HepG2 (cell line): ENCODE measurements around the gene CTSA. TPM values are rescaled to one million over a fixed set of nuclear protein-coding genes. Genes with fewer than 3 reads are reported as not detected.

Experiments
- ARNT2 ChIP-seq: sonication (generic); formaldehyde crosslinking; IDR thresholded peaks from 2 replicates; pipeline ENCODE4 v1.8.0; 2022; ENCODE audit warnings: mild to moderate bottlenecking, low read depth, missing genetic modification reagents, moderate library complexity
- ELF4 ChIP-seq: sonication (generic); formaldehyde crosslinking; IDR thresholded peaks from 2 replicates; pipeline ENCODE4 v1.5.0; 2020; ENCODE audit warnings: missing genetic modification reagents, mild to moderate bottlenecking, moderate library complexity, borderline replicate concordance
- GATA4 ChIP-seq: sonication (generic); IDR thresholded peaks from 2 replicates; pipeline ENCODE4 v1.6.1; 2016; ENCODE audit warnings: antibody characterized with exemption, low read depth, borderline replicate concordance
- SOX6 ChIP-seq, 2 experiments: fragments of 450-650 bp in 1 of 2; sonication (generic) in 1 of 2; formaldehyde crosslinking in 1 of 2; IDR thresholded peaks; 2 replicates each; pipeline versions ENCODE4 v1.4.0 to v1.6.1; 2017 to 2020; ENCODE audit warnings: antibody characterized with exemption in 1 of 2, mild to moderate bottlenecking in 1 of 2, missing genetic modification reagents in 1 of 2
- ZNF407 ChIP-seq: sonication (generic); formaldehyde crosslinking; IDR thresholded peaks from one replicate; pipeline ENCODE4 v1.5.1; 2020; ENCODE audit warnings: mild to moderate bottlenecking, missing genetic modification reagents; ENCODE audit errors: not compliant biosample characterization
- ZNF414 ChIP-seq: sonication (generic); formaldehyde crosslinking; IDR thresholded peaks from 2 replicates; pipeline ENCODE4 v1.5.0; 2020; ENCODE audit warnings: missing genetic modification reagents
- ZNF44 ChIP-seq: sonication (generic); formaldehyde crosslinking; IDR thresholded peaks from 2 replicates; pipeline ENCODE4 v1.5.1; 2020; ENCODE audit warnings: mild to moderate bottlenecking, missing genetic modification reagents
- ZNF639 ChIP-seq: conservative IDR thresholded peaks from 2 replicates; pipeline ENCODE4 v1.6.1; 2018; ENCODE audit warnings: missing genetic modification reagents
- ZNF713 ChIP-seq: sonication (generic); formaldehyde crosslinking; IDR thresholded peaks from 2 replicates; pipeline ENCODE4 v1.4.0; 2020; ENCODE audit warnings: mild to moderate bottlenecking, missing genetic modification reagents
- ZNF768 ChIP-seq: sonication (generic); formaldehyde crosslinking; IDR thresholded peaks from 2 replicates; pipeline ENCODE4 v1.4.0; 2020; ENCODE audit warnings: missing genetic modification reagents
- polyA plus RNA-seq, 8 experiments: library from polyadenylated mRNA; depleted of rRNA in 3 of 8; stranded (reverse) in 7 of 8; unstranded in 1 of 8; fragments of >200 nt; fragmentation: Illumina TruSeq in 4 of 8; extraction: Trizol in 4 of 8; gene quantifications; 2 replicates each; pipeline versions ENCODE4 v1.2.1 to v1.2.3, GENCODE V29; 2011 to 2016; ENCODE audit warnings: low read depth in 4 of 8, missing spikeins in 1 of 8, mixed read lengths in 1 of 8; ENCODE audit not compliant: insufficient read depth in 1 of 8
- total RNA-seq, 5 experiments: library from RNA; depleted of rRNA; stranded (reverse); fragments of >200 nt; fragmentation: Illumina TruSeq; extraction: Trizol; gene quantifications; 2 replicates each; pipeline ENCODE4 v1.2.3, GENCODE V29; 2016; ENCODE audit warnings: low read depth in 1 of 5
- TF ChIP-seq, protein P1 (sequence below), 2 experiments: sonication (generic) in 1 of 2; formaldehyde crosslinking in 1 of 2; IDR thresholded peaks; 2 replicates each; pipeline versions ENCODE4 v1.4.0 to v1.6.1; 2016 to 2020; ENCODE audit warnings: borderline replicate concordance in 1 of 2, low read depth in 1 of 2, mild to moderate bottlenecking in 1 of 2, missing genetic modification reagents in 1 of 2

CTSA gene
- total and polyA plus RNA-seq, 2 of the 13 experiments (the other 11 are each of a cell fraction or from before 2014, with no cell fraction given), result 202 to 231 TPM

DNA sequence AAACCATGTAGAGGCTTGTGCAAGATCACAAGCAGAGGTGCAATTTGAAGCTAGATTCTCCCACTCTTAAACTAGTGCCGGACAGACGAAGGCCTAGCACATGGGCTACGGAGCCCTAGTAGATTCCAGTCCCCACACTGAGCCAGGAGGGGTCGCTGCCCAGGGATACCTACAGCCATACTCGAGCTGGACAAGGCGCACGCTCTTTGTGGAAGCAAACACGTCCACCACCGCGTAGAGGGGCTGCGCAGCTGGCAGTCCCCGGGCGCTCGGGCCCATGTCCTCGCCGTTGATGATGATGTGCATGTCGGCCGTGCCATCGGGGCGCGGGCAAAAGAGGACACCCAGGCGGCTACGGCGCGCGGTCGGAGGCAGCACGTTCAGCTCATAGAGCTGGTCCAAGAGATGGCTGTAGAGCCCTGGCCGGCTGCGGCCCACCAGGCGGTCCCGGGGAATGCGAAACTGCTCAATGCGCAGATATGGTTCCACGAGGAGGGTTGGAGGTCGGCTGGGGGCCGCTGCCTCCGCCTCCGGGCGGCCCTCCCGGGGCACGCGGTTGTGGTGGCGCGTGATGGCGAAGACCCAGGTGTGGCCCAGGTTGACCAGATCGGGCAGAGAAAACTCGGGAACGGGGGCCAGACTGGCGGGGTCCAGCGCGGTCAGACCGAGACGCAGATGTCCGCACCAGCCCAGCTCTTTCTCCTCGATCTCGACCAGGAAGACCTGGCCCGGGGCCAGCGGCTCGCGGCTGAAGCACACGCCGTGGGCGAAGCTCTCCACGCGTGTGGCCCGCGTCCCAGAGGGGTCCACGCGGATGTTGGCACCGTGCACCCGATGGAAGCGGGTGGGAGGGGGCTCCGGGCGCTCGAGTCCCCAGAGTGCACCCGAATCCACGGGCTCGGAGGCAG lies 804 bp upstream of the CTSA start (continued):
- TF ChIP-seq, protein P1, sequence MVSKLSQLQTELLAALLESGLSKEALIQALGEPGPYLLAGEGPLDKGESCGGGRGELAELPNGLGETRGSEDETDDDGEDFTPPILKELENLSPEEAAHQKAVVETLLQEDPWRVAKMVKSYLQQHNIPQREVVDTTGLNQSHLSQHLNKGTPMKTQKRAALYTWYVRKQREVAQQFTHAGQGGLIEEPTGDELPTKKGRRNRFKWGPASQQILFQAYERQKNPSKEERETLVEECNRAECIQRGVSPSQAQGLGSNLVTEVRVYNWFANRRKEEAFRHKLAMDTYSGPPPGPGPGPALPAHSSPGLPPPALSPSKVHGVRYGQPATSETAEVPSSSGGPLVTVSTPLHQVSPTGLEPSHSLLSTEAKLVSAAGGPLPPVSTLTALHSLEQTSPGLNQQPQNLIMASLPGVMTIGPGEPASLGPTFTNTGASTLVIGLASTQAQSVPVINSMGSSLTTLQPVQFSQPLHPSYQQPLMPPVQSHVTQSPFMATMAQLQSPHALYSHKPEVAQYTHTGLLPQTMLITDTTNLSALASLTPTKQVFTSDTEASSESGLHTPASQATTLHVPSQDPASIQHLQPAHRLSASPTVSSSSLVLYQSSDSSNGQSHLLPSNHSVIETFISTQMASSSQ (IDR thresholded peaks at IDR 0.05; ENCODE audit: low read depth), result no peak
- TF ChIP-seq, protein P1 (CRISPR knock-in tag; IDR thresholded peaks at IDR 0.05; ENCODE audit: borderline replicate concordance), result no peak; the same call in 1 of the 2 replicates
- TF ChIP-seq ZNF713 (no peak), ZNF44 (peak; percentile 76; the same call in 1 of the 2 replicates), ARNT2 (no peak), GATA4 (0 out of 2 replicates have a peak, but pooled peaks have one; percentile 55), ZNF639 (no peak), ZNF768 (CRISPR knock-in tag) (peak; percentile 77; the same call in 1 of the 2 replicates), ZNF407 (peak; percentile 76), ELF4 (CRISPR knock-in tag) (0 out of 2 replicates have a peak, but pooled peaks have one; percentile 7), SOX6 (IDR thresholded peaks at IDR 0.05) (no peak), SOX6 (CRISPR knock-in tag; IDR thresholded peaks at IDR 0.05) (no peak; the same call in 1 of the 2 replicates), ZNF414 (CRISPR knock-in tag) (no peak)
